ENCODE data around the gene GSN.

GRCh38 chr9:121368745-121369144 is 100.8 kb downstream of the GSN start:
- TF ChIP-seq, protein P1, sequence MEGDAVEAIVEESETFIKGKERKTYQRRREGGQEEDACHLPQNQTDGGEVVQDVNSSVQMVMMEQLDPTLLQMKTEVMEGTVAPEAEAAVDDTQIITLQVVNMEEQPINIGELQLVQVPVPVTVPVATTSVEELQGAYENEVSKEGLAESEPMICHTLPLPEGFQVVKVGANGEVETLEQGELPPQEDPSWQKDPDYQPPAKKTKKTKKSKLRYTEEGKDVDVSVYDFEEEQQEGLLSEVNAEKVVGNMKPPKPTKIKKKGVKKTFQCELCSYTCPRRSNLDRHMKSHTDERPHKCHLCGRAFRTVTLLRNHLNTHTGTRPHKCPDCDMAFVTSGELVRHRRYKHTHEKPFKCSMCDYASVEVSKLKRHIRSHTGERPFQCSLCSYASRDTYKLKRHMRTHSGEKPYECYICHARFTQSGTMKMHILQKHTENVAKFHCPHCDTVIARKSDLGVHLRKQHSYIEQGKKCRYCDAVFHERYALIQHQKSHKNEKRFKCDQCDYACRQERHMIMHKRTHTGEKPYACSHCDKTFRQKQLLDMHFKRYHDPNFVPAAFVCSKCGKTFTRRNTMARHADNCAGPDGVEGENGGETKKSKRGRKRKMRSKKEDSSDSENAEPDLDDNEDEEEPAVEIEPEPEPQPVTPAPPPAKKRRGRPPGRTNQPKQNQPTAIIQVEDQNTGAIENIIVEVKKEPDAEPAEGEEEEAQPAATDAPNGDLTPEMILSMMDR (IDR thresholded peaks at IDR 0.05 in 2 of 3, conservative IDR thresholded peaks at IDR 0.05 in 1 of 3; ENCODE audit: control insufficient read depth in 2 of 3, extremely low read depth in 1 of 3, insufficient read depth in 1 of 3, low read depth in 3 of 3, low read length in 3 of 3): no peak
- TF ChIP-seq POLR2AphosphoS5 (IDR thresholded peaks at IDR 0.05; ENCODE audit: low read length) (no peak), HDGF (IDR thresholded peaks at IDR 0.05) (no peak), CREB1 (IDR thresholded peaks at IDR 0.05; ENCODE audit: low read depth) (no peak), RB1 (IDR thresholded peaks at IDR 0.05; ENCODE audit: borderline replicate concordance) (no peak), CREM (IDR thresholded peaks at IDR 0.05; ENCODE audit: low read depth) (no peak), EZH2 (IDR thresholded peaks at IDR 0.05; ENCODE audit: borderline replicate concordance, control insufficient read depth, low read depth, low read length) (no peak), BHLHE40 (IDR thresholded peaks at IDR 0.05; ENCODE audit: borderline replicate concordance in 1 of 2, low read depth in 2 of 2, low read length in 1 of 2) (no peak), POLR2A (IDR thresholded peaks at IDR 0.05; ENCODE audit: low read depth, low read length) (no peak), PAX5 (IDR thresholded peaks at IDR 0.05; ENCODE audit: borderline replicate concordance, low read depth, low read length) (no peak)
- TF ChIP-seq, protein P2, sequence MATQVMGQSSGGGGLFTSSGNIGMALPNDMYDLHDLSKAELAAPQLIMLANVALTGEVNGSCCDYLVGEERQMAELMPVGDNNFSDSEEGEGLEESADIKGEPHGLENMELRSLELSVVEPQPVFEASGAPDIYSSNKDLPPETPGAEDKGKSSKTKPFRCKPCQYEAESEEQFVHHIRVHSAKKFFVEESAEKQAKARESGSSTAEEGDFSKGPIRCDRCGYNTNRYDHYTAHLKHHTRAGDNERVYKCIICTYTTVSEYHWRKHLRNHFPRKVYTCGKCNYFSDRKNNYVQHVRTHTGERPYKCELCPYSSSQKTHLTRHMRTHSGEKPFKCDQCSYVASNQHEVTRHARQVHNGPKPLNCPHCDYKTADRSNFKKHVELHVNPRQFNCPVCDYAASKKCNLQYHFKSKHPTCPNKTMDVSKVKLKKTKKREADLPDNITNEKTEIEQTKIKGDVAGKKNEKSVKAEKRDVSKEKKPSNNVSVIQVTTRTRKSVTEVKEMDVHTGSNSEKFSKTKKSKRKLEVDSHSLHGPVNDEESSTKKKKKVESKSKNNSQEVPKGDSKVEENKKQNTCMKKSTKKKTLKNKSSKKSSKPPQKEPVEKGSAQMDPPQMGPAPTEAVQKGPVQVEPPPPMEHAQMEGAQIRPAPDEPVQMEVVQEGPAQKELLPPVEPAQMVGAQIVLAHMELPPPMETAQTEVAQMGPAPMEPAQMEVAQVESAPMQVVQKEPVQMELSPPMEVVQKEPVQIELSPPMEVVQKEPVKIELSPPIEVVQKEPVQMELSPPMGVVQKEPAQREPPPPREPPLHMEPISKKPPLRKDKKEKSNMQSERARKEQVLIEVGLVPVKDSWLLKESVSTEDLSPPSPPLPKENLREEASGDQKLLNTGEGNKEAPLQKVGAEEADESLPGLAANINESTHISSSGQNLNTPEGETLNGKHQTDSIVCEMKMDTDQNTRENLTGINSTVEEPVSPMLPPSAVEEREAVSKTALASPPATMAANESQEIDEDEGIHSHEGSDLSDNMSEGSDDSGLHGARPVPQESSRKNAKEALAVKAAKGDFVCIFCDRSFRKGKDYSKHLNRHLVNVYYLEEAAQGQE (IDR thresholded peaks at IDR 0.05; ENCODE audit: low read depth, low read length): no peak
- TF ChIP-seq, protein P3, sequence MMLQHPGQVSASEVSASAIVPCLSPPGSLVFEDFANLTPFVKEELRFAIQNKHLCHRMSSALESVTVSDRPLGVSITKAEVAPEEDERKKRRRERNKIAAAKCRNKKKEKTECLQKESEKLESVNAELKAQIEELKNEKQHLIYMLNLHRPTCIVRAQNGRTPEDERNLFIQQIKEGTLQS (IDR thresholded peaks at IDR 0.05; ENCODE audit: borderline replicate concordance, extremely low read depth, low read depth, low read length): no peak
- TF ChIP-seq, protein P4, sequence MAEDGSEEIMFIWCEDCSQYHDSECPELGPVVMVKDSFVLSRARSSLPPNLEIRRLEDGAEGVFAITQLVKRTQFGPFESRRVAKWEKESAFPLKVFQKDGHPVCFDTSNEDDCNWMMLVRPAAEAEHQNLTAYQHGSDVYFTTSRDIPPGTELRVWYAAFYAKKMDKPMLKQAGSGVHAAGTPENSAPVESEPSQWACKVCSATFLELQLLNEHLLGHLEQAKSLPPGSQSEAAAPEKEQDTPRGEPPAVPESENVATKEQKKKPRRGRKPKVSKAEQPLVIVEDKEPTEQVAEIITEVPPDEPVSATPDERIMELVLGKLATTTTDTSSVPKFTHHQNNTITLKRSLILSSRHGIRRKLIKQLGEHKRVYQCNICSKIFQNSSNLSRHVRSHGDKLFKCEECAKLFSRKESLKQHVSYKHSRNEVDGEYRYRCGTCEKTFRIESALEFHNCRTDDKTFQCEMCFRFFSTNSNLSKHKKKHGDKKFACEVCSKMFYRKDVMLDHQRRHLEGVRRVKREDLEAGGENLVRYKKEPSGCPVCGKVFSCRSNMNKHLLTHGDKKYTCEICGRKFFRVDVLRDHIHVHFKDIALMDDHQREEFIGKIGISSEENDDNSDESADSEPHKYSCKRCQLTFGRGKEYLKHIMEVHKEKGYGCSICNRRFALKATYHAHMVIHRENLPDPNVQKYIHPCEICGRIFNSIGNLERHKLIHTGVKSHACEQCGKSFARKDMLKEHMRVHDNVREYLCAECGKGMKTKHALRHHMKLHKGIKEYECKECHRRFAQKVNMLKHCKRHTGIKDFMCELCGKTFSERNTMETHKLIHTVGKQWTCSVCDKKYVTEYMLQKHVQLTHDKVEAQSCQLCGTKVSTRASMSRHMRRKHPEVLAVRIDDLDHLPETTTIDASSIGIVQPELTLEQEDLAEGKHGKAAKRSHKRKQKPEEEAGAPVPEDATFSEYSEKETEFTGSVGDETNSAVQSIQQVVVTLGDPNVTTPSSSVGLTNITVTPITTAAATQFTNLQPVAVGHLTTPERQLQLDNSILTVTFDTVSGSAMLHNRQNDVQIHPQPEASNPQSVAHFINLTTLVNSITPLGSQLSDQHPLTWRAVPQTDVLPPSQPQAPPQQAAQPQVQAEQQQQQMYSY (CRISPR knock-in tag; IDR thresholded peaks at IDR 0.05): no peak
